ENCODE data around the gene GLI1. TPM values are rescaled to one million over a fixed set of nuclear protein-coding genes. Genes with fewer than 3 reads are reported as not detected.

The GLI1 gene
- total and polyA plus RNA-seq, 2 of the 13 experiments (the other 11 are each of a cell fraction or from before 2014, with no cell fraction given): 0.09 to 0.20 TPM

DNA sequence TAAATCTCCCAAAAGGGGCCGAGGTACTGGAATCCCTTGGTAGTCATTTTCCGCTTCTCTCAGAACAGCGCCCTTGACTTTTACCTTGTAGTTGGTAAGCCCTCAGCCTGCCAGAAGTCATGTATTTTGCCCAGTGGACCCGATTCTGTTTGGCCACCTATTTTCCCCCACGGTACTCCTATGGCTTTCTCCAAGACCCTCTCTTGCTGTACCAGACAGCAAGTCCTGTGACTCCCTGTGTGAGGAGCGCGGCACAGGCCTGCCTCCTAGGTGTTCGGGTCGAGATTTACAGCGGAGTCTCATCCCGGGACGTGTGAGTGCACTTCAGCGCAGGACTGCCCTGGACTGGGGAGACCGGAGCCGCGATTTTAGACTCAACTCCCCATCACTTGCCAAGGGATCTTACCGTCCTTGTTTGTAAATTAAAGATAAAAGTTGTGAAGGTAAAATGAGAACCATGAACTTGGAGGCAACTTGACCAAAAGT, 62.0 kb downstream of the GLI1 start (continued):
- TF ChIP-seq, protein P1, sequence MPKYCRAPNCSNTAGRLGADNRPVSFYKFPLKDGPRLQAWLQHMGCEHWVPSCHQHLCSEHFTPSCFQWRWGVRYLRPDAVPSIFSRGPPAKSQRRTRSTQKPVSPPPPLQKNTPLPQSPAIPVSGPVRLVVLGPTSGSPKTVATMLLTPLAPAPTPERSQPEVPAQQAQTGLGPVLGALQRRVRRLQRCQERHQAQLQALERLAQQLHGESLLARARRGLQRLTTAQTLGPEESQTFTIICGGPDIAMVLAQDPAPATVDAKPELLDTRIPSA (CRISPR knock-in tag; IDR thresholded peaks at IDR 0.05; ENCODE audit: borderline replicate concordance): no peak
- TF ChIP-seq POLR2G (IDR thresholded peaks at IDR 0.05; ENCODE audit: low read depth, low read length): peak; percentile 20; the same call in 1 of the 2 replicates
- no peak for TF ChIP-seq NPAS2 (CRISPR knock-in tag; IDR thresholded peaks at IDR 0.05; ENCODE audit: borderline replicate concordance)
- TF ChIP-seq, protein P2, sequence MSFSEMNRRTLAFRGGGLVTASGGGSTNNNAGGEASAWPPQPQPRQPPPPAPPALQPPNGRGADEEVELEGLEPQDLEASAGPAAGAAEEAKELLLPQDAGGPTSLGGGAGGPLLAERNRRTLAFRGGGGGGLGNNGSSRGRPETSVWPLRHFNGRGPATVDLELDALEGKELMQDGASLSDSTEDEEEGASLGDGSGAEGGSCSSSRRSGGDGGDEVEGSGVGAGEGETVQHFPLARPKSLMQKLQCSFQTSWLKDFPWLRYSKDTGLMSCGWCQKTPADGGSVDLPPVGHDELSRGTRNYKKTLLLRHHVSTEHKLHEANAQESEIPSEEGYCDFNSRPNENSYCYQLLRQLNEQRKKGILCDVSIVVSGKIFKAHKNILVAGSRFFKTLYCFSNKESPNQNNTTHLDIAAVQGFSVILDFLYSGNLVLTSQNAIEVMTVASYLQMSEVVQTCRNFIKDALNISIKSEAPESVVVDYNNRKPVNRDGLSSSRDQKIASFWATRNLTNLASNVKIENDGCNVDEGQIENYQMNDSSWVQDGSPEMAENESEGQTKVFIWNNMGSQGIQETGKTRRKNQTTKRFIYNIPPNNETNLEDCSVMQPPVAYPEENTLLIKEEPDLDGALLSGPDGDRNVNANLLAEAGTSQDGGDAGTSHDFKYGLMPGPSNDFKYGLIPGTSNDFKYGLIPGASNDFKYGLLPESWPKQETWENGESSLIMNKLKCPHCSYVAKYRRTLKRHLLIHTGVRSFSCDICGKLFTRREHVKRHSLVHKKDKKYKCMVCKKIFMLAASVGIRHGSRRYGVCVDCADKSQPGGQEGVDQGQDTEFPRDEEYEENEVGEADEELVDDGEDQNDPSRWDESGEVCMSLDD (CRISPR knock-in tag; IDR thresholded peaks at IDR 0.05; ENCODE audit: borderline replicate concordance): no peak
- TF ChIP-seq NCOA5 (CRISPR knock-in tag; IDR thresholded peaks at IDR 0.05): no peak
- no peak for TF ChIP-seq IKZF1 (IDR thresholded peaks at IDR 0.05)
- TF ChIP-seq EZH2 (conservative IDR thresholded peaks at IDR 0.05; ENCODE audit: low read depth, low read length): no peak
- TF ChIP-seq MLLT10 (CRISPR knock-in tag; IDR thresholded peaks at IDR 0.05): no peak
- TF ChIP-seq SP4 (CRISPR knock-in tag; IDR thresholded peaks at IDR 0.05): 0 out of 2 replicates have a peak, but pooled peaks have one; percentile 10
- TF ChIP-seq FOXO1 (CRISPR knock-in tag; IDR thresholded peaks at IDR 0.05): no peak
- TF ChIP-seq JDP2 (CRISPR knock-in tag; IDR thresholded peaks at IDR 0.05; ENCODE audit: borderline replicate concordance): no peak
- no peak for TF ChIP-seq ZNF564 (CRISPR knock-in tag; IDR thresholded peaks at IDR 0.05)
- TF ChIP-seq GTF3A (CRISPR knock-in tag; conservative IDR thresholded peaks at IDR 0.05): 0 out of 2 replicates have a peak, but pooled peaks have one; percentile 50
- TF ChIP-seq ZNF678 (CRISPR knock-in tag; IDR thresholded peaks at IDR 0.05): 0 out of 2 replicates have a peak, but pooled peaks have one; percentile 32
- TF ChIP-seq, protein P3, sequence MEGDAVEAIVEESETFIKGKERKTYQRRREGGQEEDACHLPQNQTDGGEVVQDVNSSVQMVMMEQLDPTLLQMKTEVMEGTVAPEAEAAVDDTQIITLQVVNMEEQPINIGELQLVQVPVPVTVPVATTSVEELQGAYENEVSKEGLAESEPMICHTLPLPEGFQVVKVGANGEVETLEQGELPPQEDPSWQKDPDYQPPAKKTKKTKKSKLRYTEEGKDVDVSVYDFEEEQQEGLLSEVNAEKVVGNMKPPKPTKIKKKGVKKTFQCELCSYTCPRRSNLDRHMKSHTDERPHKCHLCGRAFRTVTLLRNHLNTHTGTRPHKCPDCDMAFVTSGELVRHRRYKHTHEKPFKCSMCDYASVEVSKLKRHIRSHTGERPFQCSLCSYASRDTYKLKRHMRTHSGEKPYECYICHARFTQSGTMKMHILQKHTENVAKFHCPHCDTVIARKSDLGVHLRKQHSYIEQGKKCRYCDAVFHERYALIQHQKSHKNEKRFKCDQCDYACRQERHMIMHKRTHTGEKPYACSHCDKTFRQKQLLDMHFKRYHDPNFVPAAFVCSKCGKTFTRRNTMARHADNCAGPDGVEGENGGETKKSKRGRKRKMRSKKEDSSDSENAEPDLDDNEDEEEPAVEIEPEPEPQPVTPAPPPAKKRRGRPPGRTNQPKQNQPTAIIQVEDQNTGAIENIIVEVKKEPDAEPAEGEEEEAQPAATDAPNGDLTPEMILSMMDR (CRISPR knock-in tag; IDR thresholded peaks at IDR 0.05): peak; percentile 56
- TF ChIP-seq, protein P4, sequence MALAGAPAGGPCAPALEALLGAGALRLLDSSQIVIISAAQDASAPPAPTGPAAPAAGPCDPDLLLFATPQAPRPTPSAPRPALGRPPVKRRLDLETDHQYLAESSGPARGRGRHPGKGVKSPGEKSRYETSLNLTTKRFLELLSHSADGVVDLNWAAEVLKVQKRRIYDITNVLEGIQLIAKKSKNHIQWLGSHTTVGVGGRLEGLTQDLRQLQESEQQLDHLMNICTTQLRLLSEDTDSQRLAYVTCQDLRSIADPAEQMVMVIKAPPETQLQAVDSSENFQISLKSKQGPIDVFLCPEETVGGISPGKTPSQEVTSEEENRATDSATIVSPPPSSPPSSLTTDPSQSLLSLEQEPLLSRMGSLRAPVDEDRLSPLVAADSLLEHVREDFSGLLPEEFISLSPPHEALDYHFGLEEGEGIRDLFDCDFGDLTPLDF (CRISPR knock-in tag; IDR thresholded peaks at IDR 0.05): no peak; the same call in 1 of the 2 replicates
- no peak for TF ChIP-seq RCOR2 (CRISPR knock-in tag; IDR thresholded peaks at IDR 0.05)
- TF ChIP-seq KMT2A (CRISPR knock-in tag; IDR thresholded peaks at IDR 0.05): no peak
- no peak for TF ChIP-seq DMAP1 (CRISPR knock-in tag; IDR thresholded peaks at IDR 0.05)
- TF ChIP-seq ZIK1 (CRISPR knock-in tag; IDR thresholded peaks at IDR 0.05; ENCODE audit: borderline replicate concordance, low read depth): no peak
- no peak for TF ChIP-seq ZNF598 (CRISPR knock-in tag; IDR thresholded peaks at IDR 0.05; ENCODE audit: borderline replicate concordance)
- TF ChIP-seq BRD4 (CRISPR knock-in tag; IDR thresholded peaks at IDR 0.05): no peak

All from HepG2 (cell line).